Mammary epithelial cell (primary cell): ENCODE results near the gene ALG9.

Experiments
- EZH2 ChIP-seq: IDR thresholded peaks from 2 replicates; pipeline ENCODE4 v1.6.1; 2012; ENCODE audit warnings: low read length, inconsistent platforms, borderline replicate concordance
- TF ChIP-seq, protein P1 (sequence below), 2 donors: IDR thresholded peaks in 1 of 2; conservative IDR thresholded peaks in 1 of 2; 2 replicates each; pipeline ENCODE4 v1.5.1; 2011 to 2012; ENCODE audit warnings: inconsistent platforms in 2 of 2, low read length in 2 of 2, mild to moderate bottlenecking in 2 of 2, control low read depth in 1 of 2, low read depth in 1 of 2; ENCODE audit not compliant: insufficient read depth in 1 of 2; ENCODE audit errors: extremely low read depth in 1 of 2

DNA sequence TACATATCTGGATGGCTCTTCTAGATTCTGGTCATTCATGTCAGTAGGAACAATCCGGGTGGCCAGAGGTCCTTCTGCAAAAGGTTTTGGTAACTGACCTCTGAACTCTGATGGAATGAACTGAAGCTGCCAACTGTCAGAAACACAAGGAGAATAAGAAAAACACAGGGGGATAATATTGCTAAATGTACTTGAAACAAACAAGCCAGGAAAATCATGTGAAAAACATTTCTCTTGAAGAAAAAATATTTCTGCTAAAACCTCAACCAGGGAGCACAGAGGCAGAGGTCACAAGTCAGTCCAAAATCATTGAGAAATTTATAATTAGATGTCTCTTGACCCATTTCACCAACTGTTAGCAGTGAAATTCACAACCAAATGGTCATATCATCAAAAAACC, 35.2 kb downstream of the ALG9 start:
- TF ChIP-seq, protein P1, sequence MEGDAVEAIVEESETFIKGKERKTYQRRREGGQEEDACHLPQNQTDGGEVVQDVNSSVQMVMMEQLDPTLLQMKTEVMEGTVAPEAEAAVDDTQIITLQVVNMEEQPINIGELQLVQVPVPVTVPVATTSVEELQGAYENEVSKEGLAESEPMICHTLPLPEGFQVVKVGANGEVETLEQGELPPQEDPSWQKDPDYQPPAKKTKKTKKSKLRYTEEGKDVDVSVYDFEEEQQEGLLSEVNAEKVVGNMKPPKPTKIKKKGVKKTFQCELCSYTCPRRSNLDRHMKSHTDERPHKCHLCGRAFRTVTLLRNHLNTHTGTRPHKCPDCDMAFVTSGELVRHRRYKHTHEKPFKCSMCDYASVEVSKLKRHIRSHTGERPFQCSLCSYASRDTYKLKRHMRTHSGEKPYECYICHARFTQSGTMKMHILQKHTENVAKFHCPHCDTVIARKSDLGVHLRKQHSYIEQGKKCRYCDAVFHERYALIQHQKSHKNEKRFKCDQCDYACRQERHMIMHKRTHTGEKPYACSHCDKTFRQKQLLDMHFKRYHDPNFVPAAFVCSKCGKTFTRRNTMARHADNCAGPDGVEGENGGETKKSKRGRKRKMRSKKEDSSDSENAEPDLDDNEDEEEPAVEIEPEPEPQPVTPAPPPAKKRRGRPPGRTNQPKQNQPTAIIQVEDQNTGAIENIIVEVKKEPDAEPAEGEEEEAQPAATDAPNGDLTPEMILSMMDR (conservative IDR thresholded peaks at IDR 0.05 in 1 of 2, IDR thresholded peaks at IDR 0.05 in 1 of 2; ENCODE audit: extremely low read depth in 1 of 2, insufficient read depth in 1 of 2, low read depth in 1 of 2, low read length in 2 of 2): no peak
- TF ChIP-seq EZH2: no peak
